Heart left ventricle (tissue), 16 donors: ENCODE results near the gene STARD8. TPM values are rescaled to one million over a fixed set of nuclear protein-coding genes. Genes with fewer than 3 reads are reported as not detected.

Experiments
- ATAC-seq, 4 donors: fragments of 200-7000 bp; cut with Tn5 transposase; one replicate each; pipeline ENCODE4 v1.9.1; 2020 to 2022; ENCODE audit warnings: moderate library complexity in 4 of 4, mild to moderate bottlenecking in 3 of 4, moderate number of reproducible peaks in 1 of 4
- DNase-seq, 5 donors: peaks; one replicate each; pipeline ENCODE4 v3.0.0-alpha.2; 2020
- H3K27ac ChIP-seq, 12 donors: fragments of 200-600 bp; sonication (generic) in 4 of 12; one replicate each; pipeline versions ENCODE4 v1.5.0 to v1.8.0; 2016 to 2022; ENCODE audit warnings: mild to moderate bottlenecking in 2 of 12
- H3K27me3 ChIP-seq, 9 donors: fragments of 200-600 bp; sonication (generic) in 2 of 9; one replicate each; pipeline versions ENCODE4 v1.5.1 to v1.8.0; 2016 to 2022; ENCODE audit warnings: mild to moderate bottlenecking in 3 of 9
- H3K36me3 ChIP-seq, 9 donors: fragments of 200-600 bp; sonication (generic) in 2 of 9; one replicate each; pipeline versions ENCODE4 v1.5.0 to v1.8.0; 2018 to 2022; ENCODE audit warnings: mild to moderate bottlenecking in 2 of 9
- H3K4me1 ChIP-seq, 12 donors: fragments of 200-600 bp; sonication (generic) in 4 of 12; one replicate each; pipeline versions ENCODE4 v1.5.0 to v1.8.0; 2016 to 2022; ENCODE audit warnings: mild to moderate bottlenecking in 3 of 12
- H3K4me3 ChIP-seq, 12 donors: fragments of 200-600 bp; sonication (generic) in 4 of 12; one replicate each; pipeline versions ENCODE4 v1.5.0 to v1.8.0; 2017 to 2022; ENCODE audit warnings: mild to moderate bottlenecking in 9 of 12, moderate library complexity in 4 of 12
- H3K9me3 ChIP-seq, 12 donors: fragments of 200-600 bp; sonication (generic) in 4 of 12; one replicate each; pipeline versions ENCODE4 v1.5.0 to v1.8.0; 2016 to 2022; ENCODE audit warnings: mild to moderate bottlenecking in 1 of 12
- POLR2A ChIP-seq, 2 donors: fragments of 450-650 bp; IDR thresholded peaks; one replicate each; pipeline ENCODE4 v1.6.1; 2017; ENCODE audit warnings: antibody characterized with exemption in 2 of 2, mild to moderate bottlenecking in 2 of 2, moderate library complexity in 2 of 2
- WGBS, 4 donors: extraction: QIAGEN DNeasy Blood & Tissue Kit in 2 of 4; methylation state at CpG; one replicate each; pipeline versions ENCODE4 v1.1.5 to v1.1.7; 2013 to 2018; 5-methylcytosine and 5-hydroxymethylcytosine counted together
- intact Hi-C, 10 donors: fragments of 100-400 bp; cut with DNase I; formaldehyde crosslinking; loops; one replicate each; pipeline versions ENCODE4 v1.11.1 to v1.14.2; 2022
- polyA plus RNA-seq, 2 donors: library from polyadenylated mRNA; stranded (reverse); fragments of 200-250 nt; gene quantifications; one replicate each; pipeline ENCODE4 v1.2.3, GENCODE V29; 2013
- total RNA-seq, 9 donors: library from RNA; depleted of rRNA in 2 of 9; stranded (reverse); fragments of >200 nt in 2 of 9; fragmentation: NEBNext Ultra II Directional in 3 of 9; extraction: Animal tissue kit (Norgen Biotek cat#: 25700) in 3 of 9; gene quantifications; one replicate each; pipeline versions ENCODE4 v1.1.0 to v1.2.4, GENCODE V29; 2016 to 2023
- TF ChIP-seq, protein P1 (sequence below), 12 donors: fragments of 200-600 bp; sonication (generic) in 4 of 12; IDR thresholded peaks; one replicate each; pipeline versions ENCODE4 v1.5.0 to v1.8.0; 2018 to 2022; ENCODE audit warnings: antibody characterized with exemption in 12 of 12, mild to moderate bottlenecking in 5 of 12
- donor health status: ischemic (EF 13 %, LVEDD 7.1; RV severe dilation, severe dysfunction).
- donor health status: healthy with polysubstance abuse.
- donor health status: DM: no; HTN: yes; CAD: no.
- donor health status: DM: no; HTN: no; CAD: no.
- donor health status: ischemic (EF 25% LVEDD 6.9; RV normal size, moderate dysfunction).
- donor health status: ischemic (EF 25% LVEDD 5.7; RV mildly dilated, moderate dysfunction).
- donor health status: healthy.
- donor health status: DM: yes; HTN: yes; CAD: no.
- donor health status: ischemic (EF 35%, LVEDD 5.7; RV mildly dilated, moderate dysfunction).
- donor health status: nonischemic (EF 11% LVEDD 7.7; RV severe dilation, severe dysfunction).
- donor health status: DM: yes; HTN: yes; CAD: no.
- donor health status: PGD.
- donor health status: ischemic (EF 29% LVEDD 5.4; RV normal size, mild dysfunction).
- donor health status: nonischemic (EF 23%, LVEDD 6.1; RV moderate dilation, normal function).

Gene STARD8
- total and polyA plus RNA-seq, 11 donors, result 4.2 to 17.5 (median 7.1) TPM

DNA sequence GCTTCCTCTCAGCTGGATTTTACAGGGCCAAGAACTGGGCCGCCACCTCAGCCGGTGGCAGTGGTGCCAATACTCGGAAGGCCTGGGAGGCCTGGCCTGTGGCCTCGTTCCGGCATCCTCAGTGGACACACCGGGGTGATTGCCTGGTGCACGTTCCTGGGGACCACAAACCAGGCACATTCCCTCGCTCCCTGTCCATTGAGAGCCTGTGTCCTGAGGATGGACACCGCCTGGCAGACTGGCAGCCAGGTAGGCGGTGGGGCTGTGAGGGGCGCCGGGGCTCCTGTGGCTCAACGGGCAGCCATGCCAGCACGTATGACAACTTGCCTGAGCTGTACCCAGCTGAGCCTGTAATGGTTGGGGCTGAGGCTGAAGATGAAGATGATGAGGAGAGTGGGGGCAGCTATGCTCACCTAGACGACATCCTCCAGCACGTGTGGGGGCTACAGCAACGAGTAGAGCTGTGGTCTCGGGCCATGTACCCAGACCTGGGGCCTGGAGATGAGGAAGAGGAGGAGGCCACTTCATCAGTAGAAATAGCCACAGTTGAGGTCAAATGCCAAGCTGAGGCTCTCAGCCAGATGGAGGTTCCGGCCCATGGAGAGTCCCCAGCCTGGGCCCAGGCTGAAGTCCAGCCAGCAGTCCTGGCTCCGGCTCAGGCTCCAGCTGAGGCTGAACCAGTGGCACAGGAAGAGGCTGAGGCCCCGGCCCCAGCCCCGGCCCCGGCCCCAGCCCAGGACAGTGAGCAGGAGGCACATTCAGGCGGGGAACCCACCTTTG lies 70.4 kb downstream of the STARD8 start:
- intact Hi-C loops, result loop anchor here in 5 of 10 donors (5.0 to 10.0 kb wide), 5 partner anchors 63 to 523 kb away; no protein-coding TSS in a partner anchor
- no peak for TF ChIP-seq POLR2A (IDR thresholded peaks at IDR 0.05)
- TF ChIP-seq, protein P1, sequence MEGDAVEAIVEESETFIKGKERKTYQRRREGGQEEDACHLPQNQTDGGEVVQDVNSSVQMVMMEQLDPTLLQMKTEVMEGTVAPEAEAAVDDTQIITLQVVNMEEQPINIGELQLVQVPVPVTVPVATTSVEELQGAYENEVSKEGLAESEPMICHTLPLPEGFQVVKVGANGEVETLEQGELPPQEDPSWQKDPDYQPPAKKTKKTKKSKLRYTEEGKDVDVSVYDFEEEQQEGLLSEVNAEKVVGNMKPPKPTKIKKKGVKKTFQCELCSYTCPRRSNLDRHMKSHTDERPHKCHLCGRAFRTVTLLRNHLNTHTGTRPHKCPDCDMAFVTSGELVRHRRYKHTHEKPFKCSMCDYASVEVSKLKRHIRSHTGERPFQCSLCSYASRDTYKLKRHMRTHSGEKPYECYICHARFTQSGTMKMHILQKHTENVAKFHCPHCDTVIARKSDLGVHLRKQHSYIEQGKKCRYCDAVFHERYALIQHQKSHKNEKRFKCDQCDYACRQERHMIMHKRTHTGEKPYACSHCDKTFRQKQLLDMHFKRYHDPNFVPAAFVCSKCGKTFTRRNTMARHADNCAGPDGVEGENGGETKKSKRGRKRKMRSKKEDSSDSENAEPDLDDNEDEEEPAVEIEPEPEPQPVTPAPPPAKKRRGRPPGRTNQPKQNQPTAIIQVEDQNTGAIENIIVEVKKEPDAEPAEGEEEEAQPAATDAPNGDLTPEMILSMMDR (IDR thresholded peaks at IDR 0.05), result no peak
- Histone ChIP-seq H3K27ac (no peak overlapping the region), H3K4me1 (peaks cover 0 to 7% (median 0%) of the 10 kb centered on the region in 12 donors), H3K27me3 (peaks cover 0 to 3% (median 0%) of the 10 kb centered on the region in 9 donors), H3K9me3 (no peaks in the 10 kb centered on the region), H3K4me3 (no peak overlapping the region), H3K36me3 (peaks cover 0 to 64% (median 8%) of the 10 kb centered on the region in 9 donors)
- DNase-seq (peak in 1 of 5 donors; percentile 2), ATAC-seq (no peak)
- WGBS, 4 donors, result 80 to 85% (median 81%) methylated on average over 20 to 24 of the region's 24 CpGs

DNA sequence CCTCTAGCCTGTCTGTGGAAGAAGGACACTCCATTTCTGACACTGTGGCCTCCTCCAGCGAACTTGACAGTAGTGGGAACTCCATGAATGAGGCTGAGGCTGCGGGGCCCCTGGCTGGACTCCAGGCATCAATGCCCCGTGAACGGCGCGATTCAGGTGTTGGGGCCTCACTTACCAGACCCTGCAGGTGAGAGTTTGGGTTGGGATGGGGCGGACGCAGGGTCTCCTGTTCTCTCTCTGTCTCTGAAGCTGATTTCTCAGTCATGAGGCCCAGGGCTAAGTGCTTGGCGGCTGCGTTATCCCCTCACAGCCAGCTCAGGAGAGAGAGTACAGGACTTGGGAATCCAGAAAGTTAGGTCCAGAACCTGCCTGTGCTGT lies 71.0 kb downstream of the STARD8 start:
- ATAC-seq, result no peak
- DNase-seq, result no peak
- Histone ChIP-seq H3K27ac (no peak overlapping the region), H3K27me3 (peaks cover 0 to 3% (median 0%) of the 10 kb centered on the region in 9 donors), H3K36me3 (peaks cover 0 to 67% (median 10%) of the 10 kb centered on the region in 9 donors), H3K4me3 (no peak overlapping the region), H3K9me3 (no peaks in the 10 kb centered on the region), H3K4me1 (peaks cover 0 to 7% (median 0%) of the 10 kb centered on the region in 12 donors)
- intact Hi-C loops, result loop anchor here in 5 of 10 donors (5.0 to 10.0 kb wide), 5 partner anchors 64 to 524 kb away; no protein-coding TSS in a partner anchor
- WGBS, 4 donors, result 40 to 94% (median 89%) methylated on average over 1 to 10 of the region's 10 CpGs
- TF ChIP-seq POLR2A (IDR thresholded peaks at IDR 0.05), result no peak
- TF ChIP-seq, protein P1 (IDR thresholded peaks at IDR 0.05), result no peak

DNA sequence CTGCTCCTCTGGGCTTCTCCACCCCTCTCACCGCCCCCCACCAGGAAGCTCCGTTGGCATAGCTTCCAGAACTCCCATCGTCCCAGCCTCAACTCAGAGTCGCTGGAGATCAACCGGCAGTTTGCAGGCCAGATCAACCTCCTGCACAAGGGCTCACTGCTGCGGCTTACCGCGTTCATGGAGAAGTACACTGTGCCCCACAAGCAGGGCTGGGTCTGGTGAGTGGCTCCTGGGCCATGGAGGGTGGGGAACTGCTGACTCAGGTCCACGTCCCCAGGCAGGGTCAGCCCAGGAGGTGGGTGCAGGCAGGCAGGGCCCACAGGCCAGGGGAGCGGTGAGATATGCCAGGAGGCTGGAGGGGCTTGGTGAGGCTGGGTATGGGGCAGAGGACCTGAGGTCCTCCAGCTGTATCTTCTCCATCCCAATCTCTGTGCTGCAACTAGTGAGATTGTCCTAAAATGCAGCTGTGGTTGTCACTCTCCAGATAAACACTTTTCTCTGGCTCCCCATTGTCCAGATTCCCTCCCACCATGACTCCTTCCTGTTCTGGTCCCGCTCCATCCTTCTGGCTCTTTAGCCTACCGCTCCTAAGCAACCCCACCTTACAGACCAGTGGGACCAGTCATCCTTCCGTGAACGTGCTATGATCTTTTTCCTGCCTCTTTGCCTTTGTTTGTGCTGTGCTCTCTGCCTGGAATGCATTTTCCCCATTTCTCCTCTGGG lies 71.9 kb downstream of the STARD8 start:
- Histone ChIP-seq H3K27me3 (peaks cover 0 to 3% (median 0%) of the 10 kb centered on the region in 9 donors), H3K4me1 (peaks cover 0 to 7% (median 0%) of the 10 kb centered on the region in 12 donors), H3K36me3 (peaks cover 0 to 64% (median 17%) of the 10 kb centered on the region in 9 donors), H3K9me3 (no peaks in the 10 kb centered on the region), H3K27ac (peak overlapping the region in 2 of 12 donors; percentile 22 to 44), H3K4me3 (no peak overlapping the region)
- intact Hi-C loops, result loop anchor here in 5 of 10 donors (5.0 to 10.0 kb wide), 5 partner anchors 65 to 525 kb away; no protein-coding TSS in a partner anchor
- no peak for TF ChIP-seq POLR2A (IDR thresholded peaks at IDR 0.05)
- TF ChIP-seq, protein P1 (IDR thresholded peaks at IDR 0.05), result no peak
- DNase-seq (no peak), ATAC-seq (peak; percentile 5 to 72 (median 40))
- 67 to 85% (median 77%) methylated on average over 13 to 14 of the region's 14 CpGs for WGBS, 4 donors
